ENCODE data around the gene TMEM123.

Gene TMEM123

DNA sequence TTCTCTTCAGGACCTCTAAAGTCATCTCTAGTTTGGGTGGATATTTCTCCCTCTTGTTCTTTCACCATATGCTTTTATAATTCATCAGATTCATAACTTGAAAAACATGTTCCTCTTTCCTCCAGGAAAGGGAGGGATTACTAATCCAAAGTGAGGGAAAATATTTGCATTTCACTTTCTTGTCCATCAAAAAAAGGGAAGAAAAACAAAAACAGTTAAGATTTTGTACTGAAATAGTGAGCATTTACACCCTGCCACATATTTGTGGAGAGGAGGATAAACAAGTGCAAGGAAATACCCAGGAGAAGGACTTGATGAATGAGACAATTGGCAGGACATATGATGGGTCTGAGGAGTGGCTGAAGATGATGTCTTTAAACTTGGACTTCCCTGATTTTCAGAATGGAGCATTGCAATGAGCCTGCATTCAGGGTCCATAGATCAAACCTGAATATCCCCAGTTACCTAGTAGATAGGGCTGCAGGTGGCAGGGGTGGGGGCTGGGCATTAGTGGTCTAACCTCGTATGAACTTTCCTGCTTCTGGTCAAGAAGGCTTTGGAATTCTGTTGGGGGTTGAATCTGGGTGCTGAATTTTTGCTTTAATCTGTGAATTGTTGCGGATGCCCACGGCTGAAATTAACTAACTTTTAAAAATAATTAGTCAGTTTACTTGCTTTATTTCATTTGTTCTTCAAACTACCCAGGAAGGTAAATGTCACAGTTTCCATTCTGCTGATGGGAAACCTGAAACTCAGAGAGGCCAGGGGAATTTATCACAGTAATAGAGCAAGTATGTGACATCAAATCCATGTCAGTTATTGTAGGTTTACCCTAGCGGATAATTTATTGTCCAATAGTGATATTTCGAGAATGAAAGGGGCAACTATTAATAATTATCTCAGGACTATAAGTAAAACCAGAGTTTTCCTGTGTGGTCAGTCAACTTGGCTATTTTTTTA, 36.9 kb upstream of the TMEM123 start:
- Histone ChIP-seq H3K4me1 (ENCODE audit: control insufficient read depth in 5 of 5, insufficient read depth in 5 of 5, low read length in 5 of 5) (no peaks in the 10 kb centered on the region), H3K27ac (ENCODE audit: low read depth, low read length) (no peak overlapping the region), H3K9ac (ENCODE audit: low read length in 5 of 5) (no peak overlapping the region), H3K9me3 (ENCODE audit: control insufficient read depth in 5 of 5, low read length in 5 of 5) (no peaks in the 10 kb centered on the region), H3K27me3 (ENCODE audit: control insufficient read depth in 5 of 5, insufficient read depth in 4 of 5, low read length in 5 of 5) (peaks cover 0 to 4% (median 0%) of the 10 kb centered on the region in 5 donors), H3K36me3 (ENCODE audit: control insufficient read depth in 5 of 5, insufficient read depth in 5 of 5, low read length in 5 of 5) (no peaks in the 10 kb centered on the region), H3K4me3 (ENCODE audit: low read depth in 1 of 5, low read length in 5 of 5) (no peak overlapping the region)

DNA sequence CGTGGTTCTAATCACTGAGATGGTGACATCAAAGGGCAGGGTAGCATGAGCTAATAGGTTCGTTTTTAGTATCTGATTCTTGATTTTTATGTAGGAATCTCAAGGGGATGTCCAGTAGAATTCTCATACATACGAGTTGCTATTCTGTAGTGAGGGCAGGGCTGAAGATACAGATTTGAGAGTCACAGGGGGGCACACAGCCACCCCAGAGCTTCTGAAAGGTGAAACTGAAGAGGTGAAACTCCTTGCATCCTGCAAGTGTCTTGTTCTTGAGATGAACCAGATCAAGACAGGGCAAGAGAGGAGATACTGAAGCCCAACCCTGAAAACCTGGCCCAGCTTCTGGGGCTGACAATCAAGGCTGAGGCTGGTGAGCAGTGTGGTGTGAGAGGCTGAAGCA, 35.6 kb upstream of the TMEM123 start:
- no peaks in the 10 kb centered on the region for H3K4me1 ChIP-seq (ENCODE audit: control insufficient read depth in 5 of 5, insufficient read depth in 5 of 5, low read length in 5 of 5)
- H3K4me3 ChIP-seq (ENCODE audit: low read depth in 1 of 5, low read length in 5 of 5), result no peak overlapping the region
- no peak overlapping the region for H3K9ac ChIP-seq (ENCODE audit: low read length in 5 of 5)
- H3K9me3 ChIP-seq (ENCODE audit: control insufficient read depth in 5 of 5, low read length in 5 of 5), result no peaks in the 10 kb centered on the region
- H3K27me3 ChIP-seq (ENCODE audit: control insufficient read depth in 5 of 5, insufficient read depth in 4 of 5, low read length in 5 of 5), result peaks cover 0 to 4% (median 0%) of the 10 kb centered on the region in 5 donors
- H3K27ac ChIP-seq (ENCODE audit: low read depth, low read length), result no peak overlapping the region
- no peaks in the 10 kb centered on the region for H3K36me3 ChIP-seq (ENCODE audit: control insufficient read depth in 5 of 5, insufficient read depth in 5 of 5, low read length in 5 of 5)

DNA sequence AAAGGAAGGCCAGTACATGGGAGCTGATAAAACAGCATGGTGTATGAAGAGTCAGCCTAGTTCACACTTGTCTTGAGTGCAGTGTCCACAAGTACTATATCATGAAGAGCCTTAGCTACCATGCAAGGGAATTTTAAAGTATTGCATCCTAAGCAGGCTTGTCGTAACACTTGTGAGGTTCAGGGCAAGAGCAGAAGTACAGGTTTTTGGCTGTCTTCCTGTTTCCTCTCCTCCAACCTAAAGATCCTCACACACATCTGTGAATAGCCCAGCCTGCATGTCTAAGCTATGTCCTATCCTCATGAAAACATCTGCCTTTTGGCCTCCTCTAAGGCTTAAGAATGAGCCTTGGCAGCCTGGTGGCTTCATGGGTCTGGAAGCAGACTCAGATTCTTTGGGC, 34.6 kb upstream of the TMEM123 start:
- Histone ChIP-seq H3K27me3 (ENCODE audit: control insufficient read depth in 5 of 5, insufficient read depth in 4 of 5, low read length in 5 of 5) (no peaks in the 10 kb centered on the region), H3K4me3 (ENCODE audit: low read depth in 1 of 5, low read length in 5 of 5) (no peak overlapping the region), H3K9me3 (ENCODE audit: control insufficient read depth in 5 of 5, low read length in 5 of 5) (no peaks in the 10 kb centered on the region), H3K9ac (ENCODE audit: low read length in 5 of 5) (no peak overlapping the region), H3K27ac (ENCODE audit: low read depth, low read length) (no peak overlapping the region), H3K4me1 (ENCODE audit: control insufficient read depth in 5 of 5, insufficient read depth in 5 of 5, low read length in 5 of 5) (no peaks in the 10 kb centered on the region), H3K36me3 (ENCODE audit: control insufficient read depth in 5 of 5, insufficient read depth in 5 of 5, low read length in 5 of 5) (no peaks in the 10 kb centered on the region)

DNA sequence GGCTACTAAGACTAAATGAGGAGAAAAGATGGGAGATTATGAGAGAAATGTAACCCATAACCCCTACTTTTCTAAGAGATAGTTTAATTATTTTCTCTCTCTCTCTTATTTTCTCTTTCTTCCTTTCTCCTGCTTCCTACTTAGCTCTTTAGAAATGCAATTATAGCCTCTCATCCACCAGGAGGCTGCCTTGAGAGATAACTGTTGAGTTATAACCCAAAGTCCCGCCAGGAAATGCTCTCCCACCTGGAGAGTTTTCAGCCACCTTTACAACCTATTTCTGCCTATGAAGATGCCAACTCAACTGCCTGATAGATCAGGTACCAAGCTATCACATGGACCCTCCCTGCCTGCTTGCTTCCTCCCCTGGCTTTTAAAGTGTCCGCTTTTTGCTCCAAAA, 34.0 kb upstream of the TMEM123 start:
- Histone ChIP-seq H3K27ac (ENCODE audit: low read depth, low read length) (no peak overlapping the region), H3K27me3 (ENCODE audit: control insufficient read depth in 5 of 5, insufficient read depth in 4 of 5, low read length in 5 of 5) (no peaks in the 10 kb centered on the region), H3K4me1 (ENCODE audit: control insufficient read depth in 5 of 5, insufficient read depth in 5 of 5, low read length in 5 of 5) (no peaks in the 10 kb centered on the region), H3K9ac (ENCODE audit: low read length in 5 of 5) (no peak overlapping the region), H3K4me3 (ENCODE audit: low read depth in 1 of 5, low read length in 5 of 5) (no peak overlapping the region), H3K9me3 (ENCODE audit: control insufficient read depth in 5 of 5, low read length in 5 of 5) (no peaks in the 10 kb centered on the region), H3K36me3 (ENCODE audit: control insufficient read depth in 5 of 5, insufficient read depth in 5 of 5, low read length in 5 of 5) (no peaks in the 10 kb centered on the region)

DNA sequence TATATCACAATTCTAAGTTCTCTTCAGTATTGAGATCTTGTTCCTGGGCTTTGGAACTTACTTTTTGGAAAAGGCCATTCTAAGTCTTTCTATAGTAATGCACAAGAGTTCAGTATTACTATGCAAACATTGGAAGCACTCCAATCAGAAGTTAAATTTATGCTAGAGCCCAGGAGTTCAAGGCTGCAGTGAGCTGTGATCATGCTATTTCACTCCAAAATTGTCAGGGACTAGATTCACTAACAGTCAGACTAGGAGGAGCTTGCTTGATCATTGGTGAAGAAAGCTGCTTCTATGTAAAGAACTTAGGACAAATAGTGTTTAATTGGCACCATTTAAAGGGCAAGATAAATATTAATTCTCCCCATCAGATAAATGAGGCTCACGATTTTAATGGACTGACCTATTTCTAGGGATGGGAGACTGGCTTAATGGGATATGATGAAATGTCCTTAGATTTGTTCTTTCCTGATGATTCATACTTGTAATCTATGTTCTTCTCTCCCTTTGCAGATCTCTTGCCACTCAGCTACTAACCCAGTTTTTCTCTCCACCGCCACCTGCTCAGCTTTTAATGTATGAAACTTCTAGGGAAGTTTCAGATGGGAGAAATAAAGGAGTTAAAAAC, 32.6 kb upstream of the TMEM123 start:
- H3K36me3 ChIP-seq (ENCODE audit: control insufficient read depth in 5 of 5, insufficient read depth in 5 of 5, low read length in 5 of 5), result no peaks in the 10 kb centered on the region
- no peaks in the 10 kb centered on the region for H3K9me3 ChIP-seq (ENCODE audit: control insufficient read depth in 5 of 5, low read length in 5 of 5)
- no peak overlapping the region for H3K4me3 ChIP-seq (ENCODE audit: low read depth in 1 of 5, low read length in 5 of 5)
- H3K27me3 ChIP-seq (ENCODE audit: control insufficient read depth in 5 of 5, insufficient read depth in 4 of 5, low read length in 5 of 5), result no peaks in the 10 kb centered on the region
- H3K9ac ChIP-seq (ENCODE audit: low read length in 5 of 5), result no peak overlapping the region
- no peak overlapping the region for H3K27ac ChIP-seq (ENCODE audit: low read depth, low read length)
- H3K4me1 ChIP-seq (ENCODE audit: control insufficient read depth in 5 of 5, insufficient read depth in 5 of 5, low read length in 5 of 5), result no peaks in the 10 kb centered on the region

DNA sequence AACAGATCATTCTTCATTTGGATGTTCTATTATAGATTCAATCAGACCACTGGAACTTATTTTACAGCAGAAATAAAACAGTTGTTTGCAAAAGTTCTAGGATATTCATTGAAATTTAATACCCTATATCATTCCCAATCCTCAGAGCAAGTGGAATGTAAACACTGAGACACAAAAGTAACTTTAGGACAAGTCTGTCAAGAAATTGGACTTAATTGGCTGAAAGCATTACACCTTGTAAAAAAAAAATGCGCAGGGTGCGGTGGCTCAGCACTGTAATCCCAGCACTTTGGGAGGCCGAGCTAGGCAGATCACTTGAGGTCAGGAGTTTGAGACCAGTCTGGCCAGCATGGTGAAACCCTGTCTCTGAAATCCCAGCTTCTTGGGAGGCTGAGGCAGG, 29.9 kb upstream of the TMEM123 start:
- H3K9ac ChIP-seq (ENCODE audit: low read length in 5 of 5), result no peak overlapping the region

DNA sequence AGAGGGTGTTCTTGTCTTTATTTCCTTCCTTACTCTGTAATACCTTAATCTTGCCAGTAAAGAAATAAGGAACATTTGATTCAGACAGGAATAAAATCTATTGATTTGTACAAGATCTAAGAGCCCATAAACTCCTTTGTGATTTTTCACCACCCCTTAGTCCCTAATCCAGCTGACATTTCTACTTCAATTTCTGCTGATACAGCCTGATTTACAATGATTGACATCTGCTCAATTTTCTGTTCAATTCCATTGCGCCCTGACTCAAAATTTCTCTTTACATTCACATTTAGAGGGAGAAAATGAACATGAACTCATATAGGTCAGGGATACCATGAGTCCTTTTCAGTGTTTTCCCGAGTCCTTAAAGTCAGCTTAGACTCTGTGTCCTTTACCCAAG, 27.2 kb upstream of the TMEM123 start:
- Histone ChIP-seq H3K9me3 (ENCODE audit: control insufficient read depth in 5 of 5, low read length in 5 of 5) (no peaks in the 10 kb centered on the region), H3K36me3 (ENCODE audit: control insufficient read depth in 5 of 5, insufficient read depth in 5 of 5, low read length in 5 of 5) (no peaks in the 10 kb centered on the region), H3K9ac (ENCODE audit: low read length in 5 of 5) (no peak overlapping the region), H3K27me3 (ENCODE audit: control insufficient read depth in 5 of 5, insufficient read depth in 4 of 5, low read length in 5 of 5) (no peaks in the 10 kb centered on the region), H3K27ac (ENCODE audit: low read depth, low read length) (no peak overlapping the region), H3K4me1 (ENCODE audit: control insufficient read depth in 5 of 5, insufficient read depth in 5 of 5, low read length in 5 of 5) (no peaks in the 10 kb centered on the region), H3K4me3 (ENCODE audit: low read depth in 1 of 5, low read length in 5 of 5) (no peak overlapping the region)

More for the DNA sequence above, 29.9 kb upstream of the TMEM123 start:
- no peak overlapping the region for H3K27ac ChIP-seq (ENCODE audit: low read depth, low read length)
- no peaks in the 10 kb centered on the region for H3K9me3 ChIP-seq (ENCODE audit: control insufficient read depth in 5 of 5, low read length in 5 of 5)
- no peaks in the 10 kb centered on the region for H3K27me3 ChIP-seq (ENCODE audit: control insufficient read depth in 5 of 5, insufficient read depth in 4 of 5, low read length in 5 of 5)
- H3K4me1 ChIP-seq (ENCODE audit: control insufficient read depth in 5 of 5, insufficient read depth in 5 of 5, low read length in 5 of 5), result no peaks in the 10 kb centered on the region
- H3K4me3 ChIP-seq (ENCODE audit: low read depth in 1 of 5, low read length in 5 of 5), result no peak overlapping the region
- no peaks in the 10 kb centered on the region for H3K36me3 ChIP-seq (ENCODE audit: control insufficient read depth in 5 of 5, insufficient read depth in 5 of 5, low read length in 5 of 5)

DNA sequence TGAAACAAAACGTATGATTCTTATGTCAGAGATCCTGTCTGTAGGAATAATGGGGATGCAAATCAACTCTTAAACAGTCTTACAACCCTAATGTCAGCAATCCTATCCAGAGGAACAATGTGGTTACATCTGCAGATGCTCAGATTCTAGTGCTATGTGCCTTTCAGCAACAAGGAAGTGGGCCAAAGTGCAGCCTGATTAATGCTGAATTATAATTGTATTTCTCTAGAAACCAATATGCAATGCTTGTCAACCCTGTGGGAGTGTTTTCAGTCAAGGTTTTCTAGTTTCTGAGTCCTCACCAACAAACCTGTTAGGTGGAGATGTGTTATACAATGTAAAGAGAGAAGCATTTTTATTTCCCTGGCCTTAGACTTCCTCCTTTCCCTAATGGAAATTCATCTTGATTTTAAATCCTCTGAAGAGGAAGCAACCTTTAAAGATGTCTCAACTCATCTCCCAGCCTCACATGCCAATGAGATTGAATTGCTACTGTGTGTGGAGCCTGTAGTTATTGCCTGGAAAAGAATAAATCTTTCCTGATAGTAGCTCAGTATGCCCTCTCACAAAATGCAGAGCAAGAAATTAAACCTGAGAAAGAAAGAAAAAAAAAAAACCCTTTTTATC, 26.2 kb upstream of the TMEM123 start:
- Histone ChIP-seq H3K4me1 (ENCODE audit: control insufficient read depth in 5 of 5, insufficient read depth in 5 of 5, low read length in 5 of 5) (no peaks in the 10 kb centered on the region), H3K9ac (ENCODE audit: low read length in 5 of 5) (no peak overlapping the region), H3K27me3 (ENCODE audit: control insufficient read depth in 5 of 5, insufficient read depth in 4 of 5, low read length in 5 of 5) (no peaks in the 10 kb centered on the region), H3K36me3 (ENCODE audit: control insufficient read depth in 5 of 5, insufficient read depth in 5 of 5, low read length in 5 of 5) (no peaks in the 10 kb centered on the region), H3K27ac (ENCODE audit: low read depth, low read length) (no peak overlapping the region), H3K4me3 (ENCODE audit: low read depth in 1 of 5, low read length in 5 of 5) (no peak overlapping the region), H3K9me3 (ENCODE audit: control insufficient read depth in 5 of 5, low read length in 5 of 5) (no peaks in the 10 kb centered on the region)

DNA sequence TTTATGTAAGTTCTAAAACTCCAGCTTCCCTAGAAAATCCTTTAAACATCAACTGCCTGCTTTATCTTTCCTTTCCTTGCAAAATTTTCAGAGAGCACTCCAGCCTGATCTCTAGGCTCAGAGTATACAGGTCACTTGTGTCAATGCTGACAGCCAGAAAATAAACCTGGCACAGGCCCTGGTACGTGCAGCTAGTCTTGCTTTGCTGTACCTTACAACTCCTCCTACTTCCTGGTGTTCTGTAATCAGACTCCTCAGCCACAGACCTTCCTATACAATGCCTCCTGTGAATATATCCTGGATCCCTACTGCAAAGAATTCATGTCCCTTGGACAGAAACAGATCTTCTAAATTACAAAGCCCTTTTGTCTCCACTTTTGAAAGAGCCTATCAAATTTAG, 24.2 kb upstream of the TMEM123 start:
- Histone ChIP-seq H3K27ac (ENCODE audit: low read depth, low read length) (no peak overlapping the region), H3K4me3 (ENCODE audit: low read depth in 1 of 5, low read length in 5 of 5) (no peak overlapping the region)

DNA sequence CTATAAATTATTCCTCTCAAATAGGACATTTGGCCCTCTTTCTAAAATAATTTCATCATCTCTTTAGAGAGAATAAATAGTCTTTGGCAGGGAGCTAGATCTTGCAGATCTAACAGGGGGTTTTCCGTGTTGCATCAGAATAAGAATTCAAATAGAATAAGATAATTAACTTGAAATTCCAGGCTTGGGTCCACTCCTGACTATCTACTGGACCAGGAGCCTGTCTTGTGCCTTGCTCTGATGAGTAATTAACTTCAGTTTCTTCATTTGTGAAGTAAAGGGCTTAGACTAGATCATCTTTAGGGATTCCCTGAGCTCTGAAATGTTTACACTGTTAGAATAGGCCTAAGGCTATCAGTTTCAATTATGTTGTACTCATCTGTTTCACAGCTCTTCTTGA, 23.5 kb upstream of the TMEM123 start:
- H3K4me1 ChIP-seq (ENCODE audit: control insufficient read depth in 5 of 5, insufficient read depth in 5 of 5, low read length in 5 of 5), result no peaks in the 10 kb centered on the region
- no peak overlapping the region for H3K4me3 ChIP-seq (ENCODE audit: low read depth in 1 of 5, low read length in 5 of 5)
- no peak overlapping the region for H3K9ac ChIP-seq (ENCODE audit: low read length in 5 of 5)
- no peaks in the 10 kb centered on the region for H3K36me3 ChIP-seq (ENCODE audit: control insufficient read depth in 5 of 5, insufficient read depth in 5 of 5, low read length in 5 of 5)
- no peak overlapping the region for H3K27ac ChIP-seq (ENCODE audit: low read depth, low read length)
- H3K27me3 ChIP-seq (ENCODE audit: control insufficient read depth in 5 of 5, insufficient read depth in 4 of 5, low read length in 5 of 5), result no peaks in the 10 kb centered on the region
- H3K9me3 ChIP-seq (ENCODE audit: control insufficient read depth in 5 of 5, low read length in 5 of 5), result no peaks in the 10 kb centered on the region

More for the DNA sequence above, 24.2 kb upstream of the TMEM123 start:
- Histone ChIP-seq H3K9ac (ENCODE audit: low read length in 5 of 5) (no peak overlapping the region), H3K27me3 (ENCODE audit: control insufficient read depth in 5 of 5, insufficient read depth in 4 of 5, low read length in 5 of 5) (no peaks in the 10 kb centered on the region), H3K4me1 (ENCODE audit: control insufficient read depth in 5 of 5, insufficient read depth in 5 of 5, low read length in 5 of 5) (no peaks in the 10 kb centered on the region), H3K36me3 (ENCODE audit: control insufficient read depth in 5 of 5, insufficient read depth in 5 of 5, low read length in 5 of 5) (no peaks in the 10 kb centered on the region), H3K9me3 (ENCODE audit: control insufficient read depth in 5 of 5, low read length in 5 of 5) (no peaks in the 10 kb centered on the region)

All from subcutaneous abdominal adipose tissue (tissue), 5 donors.